Measurements from ENCODE around the gene CYTH1.

CYTH1 gene

GRCh38 chr17:78804777-78805176 is 22.7 kb upstream of the CYTH1 start:
- no peak for DNase-seq (ENCODE audit: low read depth)

GRCh38 chr17:78803186-78803845 is 21.2 kb upstream of the CYTH1 start:
- no peak for DNase-seq (ENCODE audit: low read depth)

GRCh38 chr17:78802459-78802858 is 20.4 kb upstream of the CYTH1 start:
- DNase-seq (ENCODE audit: low read depth): no peak

GRCh38 chr17:78802008-78802407 is 19.9 kb upstream of the CYTH1 start:
- DNase-seq (ENCODE audit: low read depth): no peak

- no peak for DNase-seq (ENCODE audit: low read depth)
Observed at GRCh38 chr17:78800132-78800931, 18.3 kb upstream of the CYTH1 start.

- DNase-seq (ENCODE audit: low read depth): no peak
Observed at GRCh38 chr17:78798695-78799559, 16.9 kb upstream of the CYTH1 start.

- no peak for DNase-seq (ENCODE audit: low read depth)
Observed at GRCh38 chr17:78797691-78798585, 15.9 kb upstream of the CYTH1 start.

GRCh38 chr17:78797213-78797612 is 15.1 kb upstream of the CYTH1 start:
- no peak for DNase-seq (ENCODE audit: low read depth)

- DNase-seq (ENCODE audit: low read depth): no peak
Observed at GRCh38 chr17:78796517-78796900, 14.4 kb upstream of the CYTH1 start.

- no peak for DNase-seq (ENCODE audit: low read depth)
Observed at GRCh38 chr17:78795861-78796516, 13.9 kb upstream of the CYTH1 start.

- DNase-seq (ENCODE audit: low read depth): no peak
Observed at GRCh38 chr17:78794864-78795640, 13.0 kb upstream of the CYTH1 start.

- DNase-seq (ENCODE audit: low read depth): no peak
Observed at GRCh38 chr17:78794399-78794798, 12.3 kb upstream of the CYTH1 start.

GRCh38 chr17:78793968-78794367 is 11.9 kb upstream of the CYTH1 start:
- DNase-seq (ENCODE audit: low read depth): no peak

- DNase-seq (ENCODE audit: low read depth): no peak
Observed at GRCh38 chr17:78793415-78793814, 11.3 kb upstream of the CYTH1 start.

GRCh38 chr17:78791840-78792709 is 10.0 kb upstream of the CYTH1 start:
- no peak for DNase-seq (ENCODE audit: low read depth)

GRCh38 chr17:78790552-78790951 is 8.5 kb upstream of the CYTH1 start:
- DNase-seq (ENCODE audit: low read depth): no peak

GRCh38 chr17:78789663-78790181 is 7.6 kb upstream of the CYTH1 start:
- no peak for DNase-seq (ENCODE audit: low read depth)

GRCh38 chr17:78789149-78789662 is 7.1 kb upstream of the CYTH1 start:
- no peak for DNase-seq (ENCODE audit: low read depth)

GRCh38 chr17:78788451-78788850 is 6.4 kb upstream of the CYTH1 start:
- no peak for DNase-seq (ENCODE audit: low read depth)

Measured in activated T-helper 9 cell treated with anti-CD3 and anti-CD28 coated beads, Interleukin-2, amount 50 U/mL, for 16 hours (primary cell).